ENCODE results near the gene MYO18A. TPM values are rescaled to one million over a fixed set of nuclear protein-coding genes. Genes with fewer than 3 reads are reported as not detected.

Gene MYO18A
- total and polyA plus RNA-seq, 9 donors: 23.0 to 53.9 (median 31.7) TPM

DNA sequence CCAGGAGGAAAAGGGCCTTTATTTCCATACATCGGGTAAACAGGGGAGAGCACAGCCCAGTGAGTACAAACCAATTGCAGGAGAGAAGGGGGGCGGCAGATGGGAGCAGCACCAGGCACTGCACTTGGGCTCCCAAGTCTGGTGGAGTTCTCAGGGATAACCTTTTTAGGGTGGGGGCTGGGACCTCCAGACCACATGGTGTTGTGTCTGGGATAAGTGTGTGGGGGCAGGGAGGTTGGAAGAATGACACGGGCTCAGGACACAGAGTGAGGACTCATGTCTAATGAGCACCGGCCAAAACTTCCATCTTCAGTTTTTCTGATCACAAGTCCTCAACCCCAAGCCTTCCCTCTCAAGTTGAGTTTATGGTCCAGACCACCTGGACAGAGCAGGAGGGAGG, 106.7 kb downstream of the MYO18A start:
- 51 to 62% (median 58%) methylated on average over 4 of the region's 4 CpGs for WGBS, 3 donors
- no peak for DNase-seq
- Histone ChIP-seq H3K4me1 (ENCODE audit: insufficient read depth) (no peaks in the 10 kb centered on the region), H3K27ac (no peak overlapping the region), H3K9me3 (no peaks in the 10 kb centered on the region), H3K27me3 (no peaks in the 10 kb centered on the region), H3K36me3 (no peaks in the 10 kb centered on the region), H3K4me3 (no peak overlapping the region)
- intact Hi-C loops (cut with DNase I): no loop called here
- no peak for TF ChIP-seq EP300 (IDR thresholded peaks at IDR 0.05)
- TF ChIP-seq, protein P1, sequence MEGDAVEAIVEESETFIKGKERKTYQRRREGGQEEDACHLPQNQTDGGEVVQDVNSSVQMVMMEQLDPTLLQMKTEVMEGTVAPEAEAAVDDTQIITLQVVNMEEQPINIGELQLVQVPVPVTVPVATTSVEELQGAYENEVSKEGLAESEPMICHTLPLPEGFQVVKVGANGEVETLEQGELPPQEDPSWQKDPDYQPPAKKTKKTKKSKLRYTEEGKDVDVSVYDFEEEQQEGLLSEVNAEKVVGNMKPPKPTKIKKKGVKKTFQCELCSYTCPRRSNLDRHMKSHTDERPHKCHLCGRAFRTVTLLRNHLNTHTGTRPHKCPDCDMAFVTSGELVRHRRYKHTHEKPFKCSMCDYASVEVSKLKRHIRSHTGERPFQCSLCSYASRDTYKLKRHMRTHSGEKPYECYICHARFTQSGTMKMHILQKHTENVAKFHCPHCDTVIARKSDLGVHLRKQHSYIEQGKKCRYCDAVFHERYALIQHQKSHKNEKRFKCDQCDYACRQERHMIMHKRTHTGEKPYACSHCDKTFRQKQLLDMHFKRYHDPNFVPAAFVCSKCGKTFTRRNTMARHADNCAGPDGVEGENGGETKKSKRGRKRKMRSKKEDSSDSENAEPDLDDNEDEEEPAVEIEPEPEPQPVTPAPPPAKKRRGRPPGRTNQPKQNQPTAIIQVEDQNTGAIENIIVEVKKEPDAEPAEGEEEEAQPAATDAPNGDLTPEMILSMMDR (IDR thresholded peaks at IDR 0.05): no peak

GRCh38 chr17:29073045-29073444, 107.2 kb downstream of the MYO18A start:
- WGBS, 3 donors: 57 to 77% (median 71%) methylated on average over 2 of the region's 2 CpGs
- no peaks in the 10 kb centered on the region for H3K9me3 ChIP-seq
- no peak for TF ChIP-seq EP300 (IDR thresholded peaks at IDR 0.05)
- TF ChIP-seq, protein P1 (IDR thresholded peaks at IDR 0.05): no peak
- TF ChIP-seq POLR2A (IDR thresholded peaks at IDR 0.05): no peak
- intact Hi-C loops (cut with DNase I): no loop called here
- DNase-seq: no peak
- H3K36me3 ChIP-seq: no peaks in the 10 kb centered on the region
- H3K27ac ChIP-seq: no peak overlapping the region
- H3K27me3 ChIP-seq: no peaks in the 10 kb centered on the region
- no peak overlapping the region for H3K4me3 ChIP-seq
- no peaks in the 10 kb centered on the region for H3K4me1 ChIP-seq (ENCODE audit: insufficient read depth)

- Histone ChIP-seq H3K4me3 (no peak overlapping the region), H3K9me3 (no peaks in the 10 kb centered on the region), H3K4me1 (ENCODE audit: insufficient read depth) (no peaks in the 10 kb centered on the region), H3K27me3 (no peaks in the 10 kb centered on the region), H3K36me3 (no peaks in the 10 kb centered on the region), H3K27ac (no peak overlapping the region)
- no peak for TF ChIP-seq EP300 (IDR thresholded peaks at IDR 0.05)
- TF ChIP-seq POLR2A (IDR thresholded peaks at IDR 0.05): no peak
- TF ChIP-seq, protein P1 (IDR thresholded peaks at IDR 0.05): no peak
- DNase-seq: no peak
- intact Hi-C loops (cut with DNase I): no loop called here
- 91 to 97% (median 96%) methylated on average over 1 of the region's 1 CpG for WGBS, 3 donors
Observed at GRCh38 chr17:29071303-29071702, 108.9 kb downstream of the MYO18A start.

DNA sequence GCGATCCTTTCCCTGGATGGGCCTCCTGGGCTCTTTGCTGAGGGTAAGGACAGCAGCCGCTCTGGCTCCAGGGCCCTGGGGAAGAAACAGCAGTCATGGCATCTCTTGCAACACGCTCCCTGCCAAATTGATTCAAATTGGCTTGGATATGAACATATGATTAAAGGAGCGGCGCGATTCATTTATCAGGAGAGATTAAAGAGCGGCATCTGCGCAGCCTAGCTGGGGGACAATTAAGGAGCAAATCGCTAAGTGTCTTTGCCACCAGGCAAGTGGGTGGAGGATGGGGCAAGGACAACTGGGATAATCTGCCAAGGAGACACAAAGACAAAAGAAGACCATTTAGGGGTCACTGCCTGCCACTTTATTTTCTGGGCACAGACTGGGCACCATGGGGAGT, 109.4 kb downstream of the MYO18A start:
- Histone ChIP-seq H3K36me3 (no peaks in the 10 kb centered on the region), H3K27ac (no peak overlapping the region), H3K4me1 (ENCODE audit: insufficient read depth) (no peaks in the 10 kb centered on the region), H3K27me3 (no peaks in the 10 kb centered on the region), H3K9me3 (no peaks in the 10 kb centered on the region), H3K4me3 (no peak overlapping the region)
- DNase-seq: no peak
- intact Hi-C loops (cut with DNase I): no loop called here
- TF ChIP-seq EP300 (IDR thresholded peaks at IDR 0.05) (no peak), POLR2A (IDR thresholded peaks at IDR 0.05) (no peak)
- TF ChIP-seq, protein P1 (IDR thresholded peaks at IDR 0.05): no peak
- WGBS, 3 donors: 59 to 66% (median 63%) methylated on average over 9 of the region's 9 CpGs

DNA sequence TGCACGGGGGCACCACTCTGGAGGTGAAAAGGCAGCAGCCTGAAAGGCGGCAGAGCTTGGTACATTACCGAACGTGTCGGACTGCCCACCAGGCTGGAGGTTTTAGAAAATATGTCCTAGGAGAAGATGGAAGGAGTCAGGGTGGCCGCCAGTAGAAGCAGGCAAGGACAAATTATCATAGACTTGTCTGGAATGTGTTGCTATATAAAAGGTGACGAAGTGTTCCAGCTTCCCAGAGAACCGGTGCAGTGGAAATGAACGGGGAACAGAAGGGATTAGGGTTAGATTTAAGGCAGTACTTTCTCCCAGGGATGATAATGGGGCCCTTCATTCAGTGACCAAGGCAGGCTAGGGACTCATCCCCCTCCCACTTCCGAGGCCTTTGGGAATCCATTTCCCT, 109.9 kb downstream of the MYO18A start:
- 31 to 42% (median 38%) methylated on average over 10 of the region's 10 CpGs for WGBS, 3 donors
- Histone ChIP-seq H3K36me3 (no peaks in the 10 kb centered on the region), H3K27ac (no peak overlapping the region), H3K27me3 (no peaks in the 10 kb centered on the region), H3K9me3 (no peaks in the 10 kb centered on the region), H3K4me3 (no peak overlapping the region), H3K4me1 (ENCODE audit: insufficient read depth) (no peaks in the 10 kb centered on the region)
- no peak for DNase-seq
- intact Hi-C loops (cut with DNase I): no loop called here
- no peak for TF ChIP-seq POLR2A (IDR thresholded peaks at IDR 0.05)
- TF ChIP-seq, protein P1 (IDR thresholded peaks at IDR 0.05): no peak
- TF ChIP-seq EP300 (IDR thresholded peaks at IDR 0.05): no peak
